ENCODE results near the gene ATG2A. TPM values are rescaled to one million over a fixed set of nuclear protein-coding genes. Genes with fewer than 3 reads are reported as not detected.

The ATG2A gene
- total and polyA plus RNA-seq, 2 of the 8 experiments (the other 6 are each of a cell fraction or from before 2014, with no cell fraction given), result 12.1 to 22.1 TPM

DNA sequence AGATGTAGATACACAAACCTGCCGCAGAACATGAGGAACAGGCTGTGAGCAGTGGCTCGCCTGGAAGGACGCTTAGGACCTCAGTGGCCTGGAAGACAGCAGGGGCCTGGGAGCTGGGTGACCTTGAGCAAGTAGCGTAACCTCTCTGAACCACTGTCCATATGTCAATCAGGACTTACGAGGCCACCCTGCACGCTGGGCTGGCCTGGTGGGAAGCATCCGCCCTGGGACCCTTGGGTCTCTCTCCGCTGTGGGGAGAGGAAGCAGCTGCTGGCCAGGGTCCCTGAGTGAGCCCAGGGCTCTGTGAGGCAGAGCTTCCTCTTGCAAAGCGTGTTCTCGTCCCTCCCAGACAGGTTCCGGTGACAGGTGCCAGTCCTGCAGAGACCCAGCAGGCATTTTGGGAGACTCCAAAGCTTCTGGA, 24.6 kb downstream of the ATG2A start:
- Histone ChIP-seq H3K9ac (replicated peaks in 1 of 4; ENCODE audit: extremely low read depth in 1 of 4, low read depth in 3 of 4, low read length in 3 of 4) (no peak overlapping the region), H3K36me3 (ENCODE audit: control insufficient read depth in 2 of 4, insufficient read depth in 4 of 4, low read length in 3 of 4) (peaks cover 0 to 6% (median 0%) of the 10 kb centered on the region in 4 experiments; a peak in 2 of 8 replicates), H3K56ac (replicated peaks; ENCODE audit: insufficient read length, low read depth, low read length) (no peak overlapping the region), H3K4ac (replicated peaks; ENCODE audit: insufficient read length, low read depth, low read length) (no peak overlapping the region), H4K20me1 (replicated peaks in 1 of 2; ENCODE audit: control insufficient read depth in 1 of 2, insufficient read depth in 2 of 2, low read length in 2 of 2) (peaks cover 0 to 2% of the 10 kb centered on the region in 2 experiments), H3K4me1 (replicated peaks in 1 of 4; ENCODE audit: control insufficient read depth in 3 of 4, insufficient read depth in 4 of 4, low read length in 3 of 4) (peaks cover 0 to 14% (median 7%) of the 10 kb centered on the region in 4 experiments; a peak in 6 of 7 replicates), H3K23ac (ENCODE audit: insufficient read length) (no peak overlapping the region), H3K27me3 (replicated peaks in 1 of 4; ENCODE audit: control insufficient read depth in 3 of 4, extremely low read depth in 1 of 4, insufficient read depth in 3 of 4, low read length in 3 of 4) (no peaks in the 10 kb centered on the region), H3K79me1 (ENCODE audit: low read depth, low read length) (no peaks in the 10 kb centered on the region), H2BK15ac (ENCODE audit: low read length) (no peak overlapping the region), H3K14ac (ENCODE audit: insufficient read length) (no peak overlapping the region), H3K23me2 (ENCODE audit: low read depth, low read length) (no peaks in the 10 kb centered on the region), H3K4me3 (ENCODE audit: extremely low read depth in 1 of 4, insufficient read depth in 2 of 4, low read depth in 3 of 4, low read length in 4 of 4) (no peak overlapping the region), H4K8ac (ENCODE audit: extremely low read depth, insufficient read depth, low read length) (no peak overlapping the region), H2AFZ (ENCODE audit: low read length) (no peak overlapping the region), H4K5ac (ENCODE audit: insufficient read length, low read depth, low read length) (no peak overlapping the region), H3K9me3 (ENCODE audit: insufficient read depth in 2 of 2, low read depth in 1 of 2, low read length in 1 of 2) (no peaks in the 10 kb centered on the region), H3K18ac (ENCODE audit: extremely low read depth, low read length) (no peak overlapping the region), H3K79me2 (ENCODE audit: control insufficient read depth in 1 of 2, insufficient read depth in 2 of 2, low read length in 2 of 2) (no peaks in the 10 kb centered on the region), H2BK120ac (replicated peaks; ENCODE audit: low read depth, low read length) (no peak overlapping the region), H2AK5ac (ENCODE audit: low read depth, low read length) (no peak overlapping the region), H2BK20ac (ENCODE audit: low read length) (no peak overlapping the region), H4K91ac (replicated peaks; ENCODE audit: insufficient read length, low read length) (no peak overlapping the region), H3K4me2 (ENCODE audit: insufficient read depth in 1 of 2, low read depth in 2 of 2, low read length in 2 of 2) (no peak overlapping the region), H2BK12ac (ENCODE audit: low read depth, low read length) (no peak overlapping the region), H2BK5ac (ENCODE audit: low read depth, low read length) (no peak overlapping the region), H3K27ac (ENCODE audit: low read depth, low read length) (no peak overlapping the region)
- ChIA-PET POLR2A (ENCODE audit: partially characterized antibody) (interaction anchor here (0.7 to 24.6 kb wide), 6 partner anchors 12 to 114 kb away, joined by 3 to 408 read pairs (median 4); partner anchors contain the start of gene SF1), CTCF (ENCODE audit: partially characterized antibody) (interaction anchor here (0.6 to 32.2 kb wide), 10 partner anchors 11 to 1075 kb away, joined by 3 to 1058 read pairs (median 4); partner anchors contain the start of genes ATG2A, BATF2, CDC42BPG and EHD1)
- no peak for FAIRE-seq
- TF ChIP-seq HDAC2 (IDR thresholded peaks at IDR 0.05; ENCODE audit: borderline replicate concordance in 1 of 2, low read depth in 2 of 2, low read length in 2 of 2), result no peak
- no peak for TF ChIP-seq SRF (IDR thresholded peaks at IDR 0.05; ENCODE audit: low read depth, low read length)
- no peak for TF ChIP-seq CREB1 (IDR thresholded peaks at IDR 0.05)
- DNase-seq (ENCODE audit: low read depth in 1 of 2, low spot score in 2 of 2), result no peak
- 88% methylated on average over 11 of the region's 11 CpGs; no CpG with 5 or more reads in 1 of the 2 experiments for WGBS, 2 experiments (ENCODE audit: extremely low coverage in 1 of 2, insufficient coverage in 1 of 2, insufficient read length in 1 of 2, insufficient replicate concordance in 2 of 2, low coverage in 1 of 2, low lambda C conversion rate in 2 of 2, missing lambda C conversion rate in 1 of 2)
